WTC11 (cell line): ENCODE results near the gene TPBGL. TPM values are rescaled to one million over a fixed set of nuclear protein-coding genes. Genes with fewer than 3 reads are reported as not detected.
A peak's percentile ranks its signal among the peaks of the same experiment; 100 is the strongest.

ENCODE experiments used
- ATF1 ChIP-seq: sonication (generic); formaldehyde crosslinking; IDR thresholded peaks from 2 replicates; pipeline ENCODE4 v1.8.1; 2023; ENCODE audit warnings: mild to moderate bottlenecking, moderate library complexity, missing genetic modification reagents
- EMX1 ChIP-seq: fragments of 250-450 bp; sonication (Bioruptor Pico); IDR thresholded peaks from 2 replicates; pipeline ENCODE4 v1.8.0; 2021; ENCODE audit warnings: mild to moderate bottlenecking
- ESRRA ChIP-seq: sonication (generic); formaldehyde crosslinking; IDR thresholded peaks from 2 replicates; pipeline ENCODE4 v1.8.1; 2022; ENCODE audit warnings: mild to moderate bottlenecking, missing genetic modification reagents, borderline replicate concordance
- GTF2I ChIP-seq: fragments of 250-450 bp; sonication (Bioruptor Pico); conservative IDR thresholded peaks from 2 replicates; pipeline ENCODE4 v1.4.0; 2021; ENCODE audit warnings: mild to moderate bottlenecking
- JAZF1 ChIP-seq: fragments of 250-450 bp; sonication (Bioruptor Pico); IDR thresholded peaks from 2 replicates; pipeline ENCODE4 v1.9.0; 2021; ENCODE audit warnings: moderate library complexity, mild to moderate bottlenecking, inconsistent platforms
- MXD4 ChIP-seq: fragments of 250-450 bp; sonication (Bioruptor Pico); IDR thresholded peaks from 2 replicates; pipeline ENCODE4 v1.8.0; 2021; ENCODE audit warnings: mild to moderate bottlenecking, moderate library complexity, borderline replicate concordance
- NFATC4 ChIP-seq: fragments of 250-450 bp; sonication (Bioruptor Pico); IDR thresholded peaks from 2 replicates; pipeline ENCODE4 v1.9.0; 2021; ENCODE audit warnings: mild to moderate bottlenecking
- NR1H2 ChIP-seq: sonication (generic); formaldehyde crosslinking; IDR thresholded peaks from 2 replicates; pipeline ENCODE4 v1.9.0; 2021; ENCODE audit warnings: mild to moderate bottlenecking, moderate library complexity, missing genetic modification reagents
- NR2C2 ChIP-seq: sonication (generic); formaldehyde crosslinking; IDR thresholded peaks from 2 replicates; pipeline ENCODE4 v1.8.0; 2022; ENCODE audit warnings: mild to moderate bottlenecking, missing genetic modification reagents
- OVOL2 ChIP-seq: fragments of 250-450 bp; sonication (Bioruptor Pico); IDR thresholded peaks from 2 replicates; pipeline ENCODE4 v1.9.0; 2021; ENCODE audit warnings: mild to moderate bottlenecking, borderline replicate concordance
- RELA ChIP-seq: sonication (generic); formaldehyde crosslinking; IDR thresholded peaks from 2 replicates; pipeline ENCODE4 v1.8.1; 2022; ENCODE audit warnings: missing genetic modification reagents, mild to moderate bottlenecking, borderline replicate concordance
- RORB ChIP-seq: fragments of 250-450 bp; sonication (Bioruptor Pico); IDR thresholded peaks from 2 replicates; pipeline ENCODE4 v1.9.0; 2021; ENCODE audit warnings: mild to moderate bottlenecking
- SOX15 ChIP-seq: fragments of 250-450 bp; sonication (Bioruptor Pico); IDR thresholded peaks from 2 replicates; pipeline ENCODE4 v1.9.0; 2021; ENCODE audit warnings: mild to moderate bottlenecking
- SP1 ChIP-seq: sonication (generic); formaldehyde crosslinking; conservative IDR thresholded peaks from 2 replicates; pipeline ENCODE4 v1.8.1; 2022; ENCODE audit warnings: missing genetic modification reagents
- TP53 ChIP-seq: sonication (generic); formaldehyde crosslinking; IDR thresholded peaks from 2 replicates; pipeline ENCODE4 v1.8.1; 2023; ENCODE audit warnings: mild to moderate bottlenecking, missing genetic modification reagents
- ZNF121 ChIP-seq: sonication (generic); formaldehyde crosslinking; IDR thresholded peaks from 2 replicates; pipeline ENCODE4 v1.8.0; 2023; ENCODE audit warnings: missing genetic modification reagents
- ZNF396 ChIP-seq: fragments of 250-450 bp; sonication (Bioruptor Pico); IDR thresholded peaks from 2 replicates; pipeline ENCODE4 v1.8.0; 2021; ENCODE audit warnings: mild to moderate bottlenecking, moderate library complexity, borderline replicate concordance
- ZNF423 ChIP-seq: fragments of 250-450 bp; sonication (Bioruptor Pico); IDR thresholded peaks from 2 replicates; pipeline ENCODE4 v2.1.2; 2022; ENCODE audit warnings: mild to moderate bottlenecking, moderate library complexity
- total RNA-seq: library from RNA; stranded (reverse); gene quantifications from 3 replicates; pipeline ENCODE4 v1.2.3, GENCODE V29; 2021
- TF ChIP-seq, protein P1 (sequence below): sonication (generic); formaldehyde crosslinking; IDR thresholded peaks from 2 replicates; pipeline ENCODE4 v1.8.0; 2022; ENCODE audit warnings: mild to moderate bottlenecking, missing genetic modification reagents
- TF ChIP-seq, protein P2 (sequence below): fragments of 250-450 bp; sonication (Bioruptor Pico); IDR thresholded peaks from 2 replicates; pipeline ENCODE4 v1.9.0; 2021; ENCODE audit warnings: mild to moderate bottlenecking
- TF ChIP-seq, protein P3 (sequence below): fragments of 250-450 bp; sonication (Bioruptor Pico); IDR thresholded peaks from 2 replicates; pipeline ENCODE4 v1.9.0; 2021; ENCODE audit warnings: moderate library complexity, mild to moderate bottlenecking, inconsistent platforms, borderline replicate concordance
- TF ChIP-seq, protein P4 (sequence below): sonication (generic); formaldehyde crosslinking; IDR thresholded peaks from 2 replicates; pipeline ENCODE4 v1.8.1; 2023; ENCODE audit warnings: mild to moderate bottlenecking, missing genetic modification reagents
- TF ChIP-seq, protein P5 (sequence below): sonication (generic); formaldehyde crosslinking; IDR thresholded peaks from 2 replicates; pipeline ENCODE4 v1.8.1; 2022; ENCODE audit warnings: low read depth, mild to moderate bottlenecking, moderate library complexity, missing genetic modification reagents, borderline replicate concordance
- TF ChIP-seq, protein P6 (sequence below): sonication (generic); formaldehyde crosslinking; IDR thresholded peaks from 2 replicates; pipeline ENCODE4 v1.8.0; 2022; ENCODE audit warnings: mild to moderate bottlenecking, missing genetic modification reagents
- TF ChIP-seq, protein P7 (sequence below): sonication (generic); formaldehyde crosslinking; IDR thresholded peaks from 2 replicates; pipeline ENCODE4 v1.8.1; 2022; ENCODE audit warnings: mild to moderate bottlenecking, missing genetic modification reagents, moderate library complexity, borderline replicate concordance
- TF ChIP-seq, protein P8 (sequence below): sonication (generic); formaldehyde crosslinking; conservative IDR thresholded peaks from 2 replicates; pipeline ENCODE4 v1.8.1; 2022; ENCODE audit warnings: mild to moderate bottlenecking, missing genetic modification reagents
- TF ChIP-seq, protein P9 (sequence below): fragments of 250-450 bp; sonication (Bioruptor Pico); conservative IDR thresholded peaks from 2 replicates; pipeline ENCODE4 v1.9.0; 2021; ENCODE audit warnings: mild to moderate bottlenecking

The TPBGL gene
- total RNA-seq, 1 experiment from 2014 or later = 0.37 TPM

DNA sequence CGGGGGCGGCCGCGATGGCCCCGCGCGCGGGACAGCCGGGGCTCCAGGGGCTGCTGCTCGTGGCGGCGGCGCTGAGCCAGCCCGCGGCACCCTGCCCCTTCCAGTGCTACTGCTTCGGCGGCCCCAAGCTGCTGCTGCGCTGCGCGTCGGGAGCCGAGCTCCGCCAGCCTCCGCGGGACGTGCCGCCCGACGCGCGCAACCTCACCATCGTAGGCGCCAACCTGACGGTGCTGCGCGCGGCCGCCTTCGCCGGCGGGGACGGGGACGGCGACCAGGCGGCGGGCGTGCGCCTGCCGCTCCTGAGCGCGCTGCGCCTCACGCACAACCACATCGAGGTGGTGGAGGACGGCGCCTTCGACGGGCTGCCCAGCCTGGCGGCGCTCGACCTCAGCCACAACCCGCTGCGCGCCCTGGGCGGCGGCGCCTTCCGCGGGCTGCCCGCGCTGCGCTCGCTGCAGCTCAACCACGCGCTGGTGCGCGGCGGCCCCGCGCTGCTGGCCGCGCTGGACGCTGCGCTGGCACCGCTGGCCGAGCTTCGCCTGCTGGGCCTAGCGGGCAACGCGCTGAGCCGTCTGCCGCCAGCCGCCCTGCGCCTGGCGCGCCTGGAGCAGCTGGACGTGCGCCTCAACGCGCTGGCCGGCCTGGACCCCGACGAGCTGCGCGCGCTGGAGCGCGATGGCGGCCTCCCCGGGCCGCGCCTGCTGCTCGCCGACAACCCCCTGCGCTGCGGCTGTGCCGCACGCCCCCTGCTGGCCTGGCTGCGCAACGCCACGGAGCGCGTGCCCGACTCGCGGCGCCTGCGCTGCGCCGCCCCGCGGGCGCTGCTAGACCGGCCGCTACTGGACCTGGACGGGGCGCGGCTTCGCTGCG is 697 bp downstream of the TPBGL start (continued):
- TF ChIP-seq, protein P1, sequence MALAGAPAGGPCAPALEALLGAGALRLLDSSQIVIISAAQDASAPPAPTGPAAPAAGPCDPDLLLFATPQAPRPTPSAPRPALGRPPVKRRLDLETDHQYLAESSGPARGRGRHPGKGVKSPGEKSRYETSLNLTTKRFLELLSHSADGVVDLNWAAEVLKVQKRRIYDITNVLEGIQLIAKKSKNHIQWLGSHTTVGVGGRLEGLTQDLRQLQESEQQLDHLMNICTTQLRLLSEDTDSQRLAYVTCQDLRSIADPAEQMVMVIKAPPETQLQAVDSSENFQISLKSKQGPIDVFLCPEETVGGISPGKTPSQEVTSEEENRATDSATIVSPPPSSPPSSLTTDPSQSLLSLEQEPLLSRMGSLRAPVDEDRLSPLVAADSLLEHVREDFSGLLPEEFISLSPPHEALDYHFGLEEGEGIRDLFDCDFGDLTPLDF (CRISPR knock-in tag) = no peak
- TF ChIP-seq ZNF396 (CRISPR knock-in tag) = no peak
- TF ChIP-seq NR1H2 (CRISPR knock-in tag) = no peak
- TF ChIP-seq, protein P2, sequence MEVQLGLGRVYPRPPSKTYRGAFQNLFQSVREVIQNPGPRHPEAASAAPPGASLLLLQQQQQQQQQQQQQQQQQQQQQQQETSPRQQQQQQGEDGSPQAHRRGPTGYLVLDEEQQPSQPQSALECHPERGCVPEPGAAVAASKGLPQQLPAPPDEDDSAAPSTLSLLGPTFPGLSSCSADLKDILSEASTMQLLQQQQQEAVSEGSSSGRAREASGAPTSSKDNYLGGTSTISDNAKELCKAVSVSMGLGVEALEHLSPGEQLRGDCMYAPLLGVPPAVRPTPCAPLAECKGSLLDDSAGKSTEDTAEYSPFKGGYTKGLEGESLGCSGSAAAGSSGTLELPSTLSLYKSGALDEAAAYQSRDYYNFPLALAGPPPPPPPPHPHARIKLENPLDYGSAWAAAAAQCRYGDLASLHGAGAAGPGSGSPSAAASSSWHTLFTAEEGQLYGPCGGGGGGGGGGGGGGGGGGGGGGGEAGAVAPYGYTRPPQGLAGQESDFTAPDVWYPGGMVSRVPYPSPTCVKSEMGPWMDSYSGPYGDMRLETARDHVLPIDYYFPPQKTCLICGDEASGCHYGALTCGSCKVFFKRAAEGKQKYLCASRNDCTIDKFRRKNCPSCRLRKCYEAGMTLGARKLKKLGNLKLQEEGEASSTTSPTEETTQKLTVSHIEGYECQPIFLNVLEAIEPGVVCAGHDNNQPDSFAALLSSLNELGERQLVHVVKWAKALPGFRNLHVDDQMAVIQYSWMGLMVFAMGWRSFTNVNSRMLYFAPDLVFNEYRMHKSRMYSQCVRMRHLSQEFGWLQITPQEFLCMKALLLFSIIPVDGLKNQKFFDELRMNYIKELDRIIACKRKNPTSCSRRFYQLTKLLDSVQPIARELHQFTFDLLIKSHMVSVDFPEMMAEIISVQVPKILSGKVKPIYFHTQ = no peak
- TF ChIP-seq, protein P3, sequence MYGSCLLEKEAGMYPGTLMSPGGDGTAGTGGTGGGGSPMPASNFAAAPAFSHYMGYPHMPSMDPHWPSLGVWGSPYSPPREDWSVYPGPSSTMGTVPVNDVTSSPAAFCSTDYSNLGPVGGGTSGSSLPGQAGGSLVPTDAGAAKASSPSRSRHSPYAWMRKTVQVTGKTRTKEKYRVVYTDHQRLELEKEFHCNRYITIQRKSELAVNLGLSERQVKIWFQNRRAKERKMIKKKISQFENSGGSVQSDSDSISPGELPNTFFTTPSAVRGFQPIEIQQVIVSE (CRISPR knock-in tag) = no peak
- no peak for TF ChIP-seq GTF2I (CRISPR knock-in tag)
- TF ChIP-seq, protein P4, sequence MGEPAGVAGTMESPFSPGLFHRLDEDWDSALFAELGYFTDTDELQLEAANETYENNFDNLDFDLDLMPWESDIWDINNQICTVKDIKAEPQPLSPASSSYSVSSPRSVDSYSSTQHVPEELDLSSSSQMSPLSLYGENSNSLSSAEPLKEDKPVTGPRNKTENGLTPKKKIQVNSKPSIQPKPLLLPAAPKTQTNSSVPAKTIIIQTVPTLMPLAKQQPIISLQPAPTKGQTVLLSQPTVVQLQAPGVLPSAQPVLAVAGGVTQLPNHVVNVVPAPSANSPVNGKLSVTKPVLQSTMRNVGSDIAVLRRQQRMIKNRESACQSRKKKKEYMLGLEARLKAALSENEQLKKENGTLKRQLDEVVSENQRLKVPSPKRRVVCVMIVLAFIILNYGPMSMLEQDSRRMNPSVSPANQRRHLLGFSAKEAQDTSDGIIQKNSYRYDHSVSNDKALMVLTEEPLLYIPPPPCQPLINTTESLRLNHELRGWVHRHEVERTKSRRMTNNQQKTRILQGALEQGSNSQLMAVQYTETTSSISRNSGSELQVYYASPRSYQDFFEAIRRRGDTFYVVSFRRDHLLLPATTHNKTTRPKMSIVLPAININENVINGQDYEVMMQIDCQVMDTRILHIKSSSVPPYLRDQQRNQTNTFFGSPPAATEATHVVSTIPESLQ = no peak
- no peak for TF ChIP-seq OVOL2 (CRISPR knock-in tag)
- peak; percentile 64 for TF ChIP-seq ZNF423 (CRISPR knock-in tag)
- TF ChIP-seq SOX15 (CRISPR knock-in tag) = no peak
- TF ChIP-seq, protein P5, sequence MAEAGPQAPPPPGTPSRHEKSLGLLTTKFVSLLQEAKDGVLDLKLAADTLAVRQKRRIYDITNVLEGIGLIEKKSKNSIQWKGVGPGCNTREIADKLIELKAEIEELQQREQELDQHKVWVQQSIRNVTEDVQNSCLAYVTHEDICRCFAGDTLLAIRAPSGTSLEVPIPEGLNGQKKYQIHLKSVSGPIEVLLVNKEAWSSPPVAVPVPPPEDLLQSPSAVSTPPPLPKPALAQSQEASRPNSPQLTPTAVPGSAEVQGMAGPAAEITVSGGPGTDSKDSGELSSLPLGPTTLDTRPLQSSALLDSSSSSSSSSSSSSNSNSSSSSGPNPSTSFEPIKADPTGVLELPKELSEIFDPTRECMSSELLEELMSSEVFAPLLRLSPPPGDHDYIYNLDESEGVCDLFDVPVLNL (CRISPR knock-in tag) = no peak
- TF ChIP-seq MXD4 (CRISPR knock-in tag) = no peak
- peak; percentile 85; the same call in 1 of the 2 replicates for TF ChIP-seq ESRRA (CRISPR knock-in tag)
- TF ChIP-seq, protein P6, sequence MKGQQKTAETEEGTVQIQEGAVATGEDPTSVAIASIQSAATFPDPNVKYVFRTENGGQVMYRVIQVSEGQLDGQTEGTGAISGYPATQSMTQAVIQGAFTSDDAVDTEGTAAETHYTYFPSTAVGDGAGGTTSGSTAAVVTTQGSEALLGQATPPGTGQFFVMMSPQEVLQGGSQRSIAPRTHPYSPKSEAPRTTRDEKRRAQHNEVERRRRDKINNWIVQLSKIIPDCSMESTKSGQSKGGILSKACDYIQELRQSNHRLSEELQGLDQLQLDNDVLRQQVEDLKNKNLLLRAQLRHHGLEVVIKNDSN (CRISPR knock-in tag) = no peak
- peak; percentile 83; the same call in 1 of the 2 replicates for TF ChIP-seq TP53 (CRISPR knock-in tag)
- no peak for TF ChIP-seq NFATC4 (CRISPR knock-in tag)
- TF ChIP-seq, protein P7, sequence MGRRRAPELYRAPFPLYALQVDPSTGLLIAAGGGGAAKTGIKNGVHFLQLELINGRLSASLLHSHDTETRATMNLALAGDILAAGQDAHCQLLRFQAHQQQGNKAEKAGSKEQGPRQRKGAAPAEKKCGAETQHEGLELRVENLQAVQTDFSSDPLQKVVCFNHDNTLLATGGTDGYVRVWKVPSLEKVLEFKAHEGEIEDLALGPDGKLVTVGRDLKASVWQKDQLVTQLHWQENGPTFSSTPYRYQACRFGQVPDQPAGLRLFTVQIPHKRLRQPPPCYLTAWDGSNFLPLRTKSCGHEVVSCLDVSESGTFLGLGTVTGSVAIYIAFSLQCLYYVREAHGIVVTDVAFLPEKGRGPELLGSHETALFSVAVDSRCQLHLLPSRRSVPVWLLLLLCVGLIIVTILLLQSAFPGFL (CRISPR knock-in tag) = no peak
- no peak for TF ChIP-seq JAZF1
- no peak for TF ChIP-seq RORB
- peak; percentile 56; the same call in 1 of the 2 replicates for TF ChIP-seq EMX1
- no peak for TF ChIP-seq ATF1 (CRISPR knock-in tag)
- TF ChIP-seq NR2C2 (CRISPR knock-in tag) = no peak
- TF ChIP-seq RELA (CRISPR knock-in tag) = peak; percentile 48; the same call in 1 of the 2 replicates
- TF ChIP-seq, protein P8, sequence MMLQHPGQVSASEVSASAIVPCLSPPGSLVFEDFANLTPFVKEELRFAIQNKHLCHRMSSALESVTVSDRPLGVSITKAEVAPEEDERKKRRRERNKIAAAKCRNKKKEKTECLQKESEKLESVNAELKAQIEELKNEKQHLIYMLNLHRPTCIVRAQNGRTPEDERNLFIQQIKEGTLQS (CRISPR knock-in tag) = no peak
- TF ChIP-seq ZNF121 = no peak
- TF ChIP-seq, protein P9, sequence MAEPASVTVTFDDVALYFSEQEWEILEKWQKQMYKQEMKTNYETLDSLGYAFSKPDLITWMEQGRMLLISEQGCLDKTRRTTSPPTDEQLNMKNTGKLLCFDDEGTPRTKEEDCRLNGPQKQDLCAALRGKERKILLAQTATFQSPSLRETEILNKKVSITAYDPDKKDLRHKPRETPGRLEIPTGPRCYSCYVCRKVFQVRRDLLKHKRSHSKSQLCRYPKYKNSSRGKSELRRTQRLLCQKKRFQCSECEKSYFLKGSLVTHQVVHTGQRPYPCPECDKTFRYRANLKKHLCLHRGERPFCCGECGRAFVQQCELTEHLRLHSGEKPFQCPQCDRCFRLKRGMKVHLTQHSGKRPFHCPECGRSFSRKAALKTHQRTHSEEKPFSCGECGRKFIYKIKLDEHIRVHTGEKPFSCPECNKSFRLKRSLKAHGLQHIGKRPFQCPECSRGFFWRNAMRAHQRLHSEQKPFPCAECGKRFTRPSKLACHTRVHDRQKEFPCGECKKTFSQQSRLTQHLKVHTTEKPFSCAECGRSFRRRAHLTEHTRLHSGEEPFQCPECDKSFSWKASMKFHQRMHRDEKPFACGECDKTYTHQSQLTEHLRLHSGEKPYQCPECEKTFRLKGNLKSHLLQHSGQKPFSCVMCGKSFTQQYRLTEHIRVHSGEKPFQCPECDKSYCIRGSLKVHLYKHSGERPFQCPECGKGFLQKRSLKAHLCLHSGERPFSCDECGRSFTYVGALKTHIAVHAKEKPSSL (CRISPR knock-in tag) = no peak
- TF ChIP-seq SP1 (CRISPR knock-in tag) = peak; percentile 54; the same call in 1 of the 2 replicates
